Activated naive CD8-positive, alpha-beta T cell treated with anti-CD3 and anti-CD28 coated beads, Interleukin-2, amount 10 ng/mL, durations not matched to agents 7 days and 5 days (primary cell): ENCODE data around the gene ARHGEF10L. TPM values are rescaled to one million over a fixed set of nuclear protein-coding genes. Genes with fewer than 3 reads are reported as not detected.

Experiments used
- ATAC-seq: fragments of 150-1000 bp; cut with Tn5 transposase; one replicate; pipeline ENCODE4 v1.10.0; 2021; ENCODE audit warnings: low read depth, moderate library complexity
- POLR2A ChIA-PET: fragments of 350-600 bp; sonication (Branson Sonifier 250); formaldehyde crosslinking; loops from one replicate; lab custom pipeline; 2021; ENCODE audit warnings: antibody characterized with exemption; lab: Charles Lee
- DNase-seq: peaks from one replicate; pipeline ENCODE4 v3.0.0; 2021
- H3K27ac Mint-ChIP-seq: one replicate; pipeline ENCODE4 v1.8.0; 2022; ENCODE audit warnings: mild to moderate bottlenecking, mixed read lengths
- H3K27me3 Mint-ChIP-seq: one replicate; pipeline ENCODE4 v1.8.0; 2022; ENCODE audit warnings: mild to moderate bottlenecking, moderate library complexity, mixed read lengths
- H3K36me3 Mint-ChIP-seq: one replicate; pipeline ENCODE4 v1.8.0; 2021; ENCODE audit warnings: mild to moderate bottlenecking, mixed read lengths
- H3K4me1 Mint-ChIP-seq: one replicate; pipeline ENCODE4 v1.8.0; 2021; ENCODE audit warnings: mixed read lengths
- H3K4me3 Mint-ChIP-seq: one replicate; pipeline ENCODE4 v1.8.0; 2022; ENCODE audit warnings: mild to moderate bottlenecking, moderate library complexity, mixed read lengths
- H3K9me3 Mint-ChIP-seq: one replicate; pipeline ENCODE4 v1.8.0; 2021; ENCODE audit warnings: mixed read lengths
- total RNA-seq, 2 experiments: library from RNA; stranded (reverse); gene quantifications; one replicate each; pipeline ENCODE4 v1.2.3, GENCODE V29; 2021

ARHGEF10L gene
- total RNA-seq, 2 experiments from 2014 or later, result 0.39 to 0.48 TPM

DNA sequence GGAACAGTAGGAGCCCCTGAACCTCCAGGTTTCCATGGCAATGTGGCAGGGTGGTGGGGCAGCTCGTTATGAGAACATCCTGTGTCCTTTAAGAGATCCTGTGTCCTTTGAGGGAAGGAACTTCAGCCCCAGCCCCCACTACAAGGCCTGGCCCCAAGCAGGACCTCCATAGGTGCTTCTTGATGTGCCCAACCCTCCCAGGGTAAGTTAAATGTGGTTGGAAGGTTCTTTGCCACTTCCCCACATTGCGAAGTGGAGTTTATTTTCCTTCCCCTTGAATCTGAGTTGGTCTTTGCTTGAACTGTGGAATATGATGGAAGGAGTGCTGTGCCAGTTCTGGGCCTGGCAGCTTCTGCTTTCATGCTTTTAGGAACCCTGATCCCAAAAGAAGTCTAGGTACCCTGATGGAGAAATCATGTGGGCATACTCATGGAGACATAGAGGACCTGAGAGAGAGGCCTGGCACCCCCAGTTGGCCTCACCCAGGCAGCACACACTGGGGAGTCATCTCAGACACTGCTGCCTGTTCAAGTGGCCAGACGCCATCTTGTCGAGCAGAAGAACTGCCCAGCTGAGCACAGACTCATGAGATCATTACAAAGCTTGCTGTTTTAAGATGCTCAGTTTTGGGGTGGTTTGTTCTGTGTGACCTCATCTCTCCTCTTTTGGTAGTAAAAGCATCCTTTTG, 171.5 kb downstream of the ARHGEF10L start:
- Mint-ChIP-seq H3K4me3 (no peak overlapping the region), H3K36me3 (no peaks in the 10 kb centered on the region), H3K4me1 (no peaks in the 10 kb centered on the region), H3K27ac (no peak overlapping the region), H3K9me3 (no peaks in the 10 kb centered on the region), H3K27me3 (no peaks in the 10 kb centered on the region)
- POLR2A ChIA-PET, result no interaction called here
- no peak for DNase-seq
- no peak for ATAC-seq

DNA sequence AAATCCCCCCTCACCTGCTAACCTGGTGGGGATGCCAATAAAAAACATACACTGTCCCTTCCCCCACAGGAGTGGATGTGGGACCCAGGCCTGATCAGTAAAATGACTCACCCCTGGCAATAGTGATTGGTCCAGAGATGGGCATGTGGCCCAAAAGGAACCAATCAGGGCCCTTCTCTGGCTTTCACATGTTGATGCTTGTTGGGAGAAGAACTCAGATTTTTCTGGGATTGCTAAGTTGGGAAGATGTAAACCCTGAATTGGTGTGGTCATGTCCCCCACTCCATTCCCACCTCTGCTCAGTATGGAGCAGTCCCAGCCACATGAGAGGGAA, 172.0 kb downstream of the ARHGEF10L start:
- POLR2A ChIA-PET, result no interaction called here

DNA sequence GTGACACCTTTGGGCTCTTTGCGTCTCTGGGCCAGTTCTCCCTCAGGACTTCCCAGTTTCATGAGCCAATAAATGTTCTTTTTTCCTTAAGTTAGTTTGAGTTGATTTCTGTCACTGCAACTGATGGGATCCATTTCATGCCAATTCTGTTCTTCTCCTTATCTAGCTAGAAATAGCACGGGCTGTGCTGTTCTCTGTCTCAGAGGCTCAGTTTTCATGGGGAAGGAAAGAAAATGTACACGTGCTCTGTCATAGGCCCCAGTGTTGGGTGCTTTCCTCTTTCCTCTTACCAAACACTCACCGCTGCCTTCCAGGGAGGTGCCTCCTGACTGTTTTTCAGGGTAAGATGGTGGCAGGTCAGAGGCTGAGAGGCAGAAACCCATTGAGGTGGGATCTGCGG, 172.4 kb downstream of the ARHGEF10L start:
- no peaks in the 10 kb centered on the region for H3K9me3 Mint-ChIP-seq
- no peaks in the 10 kb centered on the region for H3K4me1 Mint-ChIP-seq
- no peaks in the 10 kb centered on the region for H3K27me3 Mint-ChIP-seq
- H3K36me3 Mint-ChIP-seq, result no peaks in the 10 kb centered on the region
- ATAC-seq (no peak), DNase-seq (no peak)
- POLR2A ChIA-PET, result no interaction called here
- no peak overlapping the region for H3K4me3 Mint-ChIP-seq
- no peak overlapping the region for H3K27ac Mint-ChIP-seq

More for the DNA sequence above, 172.0 kb downstream of the ARHGEF10L start:
- Mint-ChIP-seq H3K36me3 (no peaks in the 10 kb centered on the region), H3K4me3 (no peak overlapping the region), H3K9me3 (no peaks in the 10 kb centered on the region), H3K27me3 (no peaks in the 10 kb centered on the region), H3K27ac (no peak overlapping the region), H3K4me1 (no peaks in the 10 kb centered on the region)
- ATAC-seq, result no peak
- no peak for DNase-seq

DNA sequence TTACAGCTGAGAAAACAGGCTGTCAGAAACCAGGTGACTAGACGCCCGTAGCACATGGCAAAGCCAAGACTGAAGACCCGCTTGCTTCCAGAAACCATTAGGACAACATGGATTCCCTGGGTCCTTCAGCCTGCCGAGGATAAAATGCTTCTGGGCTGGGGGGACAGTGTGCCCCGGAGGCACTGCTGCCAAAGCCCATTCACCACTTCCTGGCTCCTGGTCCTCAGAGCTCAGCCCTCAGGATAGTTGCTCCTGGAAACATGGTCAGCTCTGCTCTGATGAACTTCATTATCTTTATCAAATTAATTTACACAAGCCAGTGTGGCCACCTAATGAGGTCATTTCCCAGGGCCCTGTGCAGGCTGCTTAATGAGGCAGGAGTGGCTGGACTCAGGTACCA, 174.5 kb downstream of the ARHGEF10L start:
- Mint-ChIP-seq H3K9me3 (no peaks in the 10 kb centered on the region), H3K4me1 (no peaks in the 10 kb centered on the region), H3K36me3 (no peaks in the 10 kb centered on the region), H3K27me3 (no peaks in the 10 kb centered on the region), H3K4me3 (no peak overlapping the region), H3K27ac (no peak overlapping the region)
- ATAC-seq (no peak), DNase-seq (no peak)
- POLR2A ChIA-PET, result no interaction called here

DNA sequence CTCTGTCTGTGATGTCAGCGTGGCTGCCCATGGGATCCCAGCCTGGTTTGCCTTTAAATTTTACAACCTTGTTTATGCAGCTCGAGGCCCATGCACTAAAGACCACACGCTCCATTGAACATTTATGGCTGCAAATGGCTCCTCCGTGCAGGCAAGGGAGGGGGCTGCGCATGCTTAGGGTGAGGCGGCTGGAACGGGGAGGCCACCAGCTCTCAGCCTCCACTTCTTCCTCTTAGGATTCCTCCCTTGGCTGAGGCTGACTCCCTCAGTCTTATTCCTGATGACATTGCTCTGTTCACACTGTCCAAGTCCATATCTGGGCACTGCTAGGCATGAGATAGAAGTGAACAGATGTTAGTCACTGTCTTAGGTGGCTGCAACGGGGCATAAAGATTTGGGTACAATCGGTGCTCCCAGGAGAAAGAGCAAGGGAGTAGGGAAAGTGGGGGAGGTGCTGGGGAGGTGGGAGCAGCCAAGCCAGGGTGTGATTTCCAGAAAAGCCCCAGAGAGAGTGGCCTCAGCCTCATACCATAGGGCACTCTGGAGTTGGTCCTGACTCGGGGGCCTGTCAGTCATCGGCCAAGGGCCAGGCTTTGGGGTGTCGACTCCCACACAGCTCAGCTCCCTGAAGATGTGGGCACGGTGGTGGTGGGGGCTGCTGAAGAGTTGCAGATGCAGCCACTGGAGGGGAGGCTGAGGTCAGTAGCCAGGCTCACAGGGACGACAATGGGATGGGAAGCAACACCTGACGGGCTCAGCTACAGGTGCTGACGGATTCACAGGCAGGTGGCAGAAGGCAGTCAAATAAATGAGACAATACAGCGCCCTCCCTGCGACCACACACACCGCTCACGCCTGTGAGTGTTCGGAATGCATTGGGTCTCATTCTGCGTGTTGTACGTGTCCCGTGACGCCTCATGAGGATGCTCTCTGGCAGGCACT, 178.4 kb downstream of the ARHGEF10L start:
- no peak overlapping the region for H3K4me3 Mint-ChIP-seq
- H3K9me3 Mint-ChIP-seq, result no peaks in the 10 kb centered on the region
- POLR2A ChIA-PET, result no interaction called here
- H3K27ac Mint-ChIP-seq, result no peak overlapping the region
- H3K4me1 Mint-ChIP-seq, result no peaks in the 10 kb centered on the region
- no peaks in the 10 kb centered on the region for H3K36me3 Mint-ChIP-seq
- ATAC-seq (no peak), DNase-seq (no peak)
- H3K27me3 Mint-ChIP-seq, result no peaks in the 10 kb centered on the region

DNA sequence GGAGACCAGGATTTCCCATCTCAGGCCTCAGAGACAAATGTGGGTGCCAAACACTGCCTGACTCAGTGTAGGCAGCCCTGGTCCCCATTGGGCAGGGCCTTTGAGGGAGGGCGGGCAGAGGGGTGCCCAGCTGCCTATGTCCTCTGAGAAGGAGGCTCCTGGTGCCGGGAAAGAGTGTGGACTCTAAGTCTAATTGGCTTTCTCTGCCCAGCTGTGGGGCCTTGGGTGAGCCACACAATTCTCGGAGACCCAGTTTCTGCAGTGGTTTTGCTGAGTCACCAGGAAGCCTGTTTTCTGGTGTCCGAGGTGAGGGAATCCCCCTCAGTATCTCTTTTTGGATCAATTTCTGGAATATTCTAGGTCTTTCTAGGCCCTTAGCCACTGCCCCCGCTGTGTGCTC, 180.4 kb downstream of the ARHGEF10L start:
- POLR2A ChIA-PET, result no interaction called here
- Mint-ChIP-seq H3K27ac (no peak overlapping the region), H3K4me1 (no peaks in the 10 kb centered on the region), H3K9me3 (no peaks in the 10 kb centered on the region), H3K27me3 (no peaks in the 10 kb centered on the region), H3K4me3 (no peak overlapping the region), H3K36me3 (no peaks in the 10 kb centered on the region)
- ATAC-seq (no peak), DNase-seq (no peak)

DNA sequence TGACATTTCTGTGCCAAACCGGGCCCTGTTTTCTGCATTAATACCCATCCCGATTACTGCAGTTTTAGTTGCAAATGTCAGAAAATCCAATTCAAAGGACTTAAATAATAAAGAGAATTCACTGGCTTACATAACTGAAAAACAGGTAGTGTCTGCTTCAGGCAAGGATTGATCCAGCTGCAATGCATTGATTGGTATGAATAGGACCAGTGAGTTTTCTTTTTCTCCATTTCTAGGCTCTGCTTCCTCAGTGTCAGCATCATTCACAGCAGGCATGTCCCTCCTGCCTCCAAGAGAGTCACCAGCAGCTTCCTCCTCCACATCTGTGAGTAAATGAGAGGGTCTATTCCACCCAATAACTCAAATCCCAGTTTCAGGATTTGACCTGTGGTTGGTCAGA, 181.9 kb downstream of the ARHGEF10L start:
- H3K36me3 Mint-ChIP-seq, result no peaks in the 10 kb centered on the region
- DNase-seq (no peak), ATAC-seq (no peak)
- POLR2A ChIA-PET, result no interaction called here
- no peaks in the 10 kb centered on the region for H3K9me3 Mint-ChIP-seq
- no peak overlapping the region for H3K27ac Mint-ChIP-seq
- H3K4me3 Mint-ChIP-seq, result no peak overlapping the region
- no peaks in the 10 kb centered on the region for H3K4me1 Mint-ChIP-seq
- no peaks in the 10 kb centered on the region for H3K27me3 Mint-ChIP-seq

DNA sequence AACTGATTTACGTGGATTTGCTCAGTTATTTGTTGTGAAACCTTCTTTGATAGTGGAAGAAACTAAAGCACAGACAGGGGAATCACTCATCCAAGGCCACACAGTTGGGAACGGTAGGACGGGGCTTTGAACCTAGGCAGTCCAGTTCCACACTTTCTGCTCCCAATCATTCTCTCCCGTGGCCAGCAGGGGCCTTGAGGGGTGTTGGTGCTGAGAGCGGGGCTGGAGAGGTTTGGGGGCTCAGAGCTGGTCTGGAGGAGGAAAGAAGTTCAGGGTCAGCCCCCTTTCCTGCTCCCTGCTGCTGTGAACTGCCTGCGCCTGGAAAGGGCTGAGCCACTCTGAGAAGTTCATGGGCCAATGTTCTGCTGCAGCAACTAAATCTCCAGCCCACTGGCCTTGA, 184.2 kb downstream of the ARHGEF10L start:
- POLR2A ChIA-PET, result no interaction called here
- H3K27ac Mint-ChIP-seq, result no peak overlapping the region
- H3K36me3 Mint-ChIP-seq, result no peaks in the 10 kb centered on the region
- no peak for ATAC-seq
- no peaks in the 10 kb centered on the region for H3K4me1 Mint-ChIP-seq
- DNase-seq, result no peak
- no peaks in the 10 kb centered on the region for H3K9me3 Mint-ChIP-seq
- no peak overlapping the region for H3K4me3 Mint-ChIP-seq
- no peaks in the 10 kb centered on the region for H3K27me3 Mint-ChIP-seq

DNA sequence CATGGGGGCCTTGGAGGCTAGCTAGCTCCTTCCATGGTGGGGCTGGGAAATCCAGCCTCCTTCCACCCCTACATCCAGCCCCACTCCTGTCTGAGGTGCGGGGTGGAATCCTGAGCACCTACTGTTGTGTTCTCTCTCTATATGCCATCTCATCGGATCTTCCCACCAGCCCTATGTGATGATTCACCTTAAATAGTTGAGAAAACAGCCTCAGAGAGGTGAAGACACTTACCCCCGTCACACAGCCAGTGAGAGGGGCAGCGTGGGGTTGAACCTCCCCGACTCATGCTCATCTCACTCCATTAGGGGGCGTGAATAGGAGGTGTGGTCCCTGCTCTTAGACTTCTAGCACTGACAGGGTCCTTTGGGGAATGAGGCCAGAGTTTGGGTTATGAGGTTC, 184.7 kb downstream of the ARHGEF10L start:
- Mint-ChIP-seq H3K36me3 (no peaks in the 10 kb centered on the region), H3K27ac (no peak overlapping the region), H3K4me1 (no peaks in the 10 kb centered on the region), H3K4me3 (no peak overlapping the region), H3K9me3 (no peaks in the 10 kb centered on the region), H3K27me3 (no peaks in the 10 kb centered on the region)
- POLR2A ChIA-PET, result no interaction called here
- ATAC-seq, result no peak
- DNase-seq, result no peak

DNA sequence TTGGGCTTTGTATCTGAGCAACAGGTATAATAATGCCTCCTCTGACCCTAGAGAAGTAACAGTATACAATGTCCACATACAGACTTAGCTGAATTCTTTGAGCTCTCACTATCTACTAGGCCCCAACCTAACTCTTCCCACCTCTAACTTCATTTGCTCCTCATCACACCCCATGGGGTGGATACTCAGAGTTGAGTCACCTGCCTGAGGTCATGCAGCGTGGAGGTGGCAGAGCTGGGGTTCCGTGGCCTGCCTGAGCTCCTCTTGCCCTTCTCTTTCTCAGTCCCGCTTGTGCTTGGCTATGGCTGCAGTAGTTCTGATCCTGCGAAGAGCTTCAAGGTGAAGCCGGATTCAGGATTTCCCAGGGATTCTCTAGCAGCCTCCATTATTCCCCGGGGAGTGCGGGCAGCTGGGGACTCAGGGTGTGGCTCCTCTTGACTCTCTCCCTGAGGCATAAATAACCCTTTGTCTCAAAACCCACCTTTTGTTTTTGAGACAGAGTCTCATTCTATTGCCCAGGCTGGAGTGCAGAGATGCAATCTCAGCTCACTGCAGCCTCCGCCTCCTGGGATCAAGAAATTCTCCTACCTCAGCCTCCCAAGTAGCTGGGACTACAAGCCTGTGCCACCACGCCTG, 185.7 kb downstream of the ARHGEF10L start:
- Mint-ChIP-seq H3K9me3 (no peaks in the 10 kb centered on the region), H3K36me3 (no peaks in the 10 kb centered on the region), H3K27ac (no peak overlapping the region), H3K4me1 (no peaks in the 10 kb centered on the region), H3K27me3 (no peaks in the 10 kb centered on the region), H3K4me3 (no peak overlapping the region)
- ATAC-seq (no peak), DNase-seq (no peak)
- POLR2A ChIA-PET, result no interaction called here

DNA sequence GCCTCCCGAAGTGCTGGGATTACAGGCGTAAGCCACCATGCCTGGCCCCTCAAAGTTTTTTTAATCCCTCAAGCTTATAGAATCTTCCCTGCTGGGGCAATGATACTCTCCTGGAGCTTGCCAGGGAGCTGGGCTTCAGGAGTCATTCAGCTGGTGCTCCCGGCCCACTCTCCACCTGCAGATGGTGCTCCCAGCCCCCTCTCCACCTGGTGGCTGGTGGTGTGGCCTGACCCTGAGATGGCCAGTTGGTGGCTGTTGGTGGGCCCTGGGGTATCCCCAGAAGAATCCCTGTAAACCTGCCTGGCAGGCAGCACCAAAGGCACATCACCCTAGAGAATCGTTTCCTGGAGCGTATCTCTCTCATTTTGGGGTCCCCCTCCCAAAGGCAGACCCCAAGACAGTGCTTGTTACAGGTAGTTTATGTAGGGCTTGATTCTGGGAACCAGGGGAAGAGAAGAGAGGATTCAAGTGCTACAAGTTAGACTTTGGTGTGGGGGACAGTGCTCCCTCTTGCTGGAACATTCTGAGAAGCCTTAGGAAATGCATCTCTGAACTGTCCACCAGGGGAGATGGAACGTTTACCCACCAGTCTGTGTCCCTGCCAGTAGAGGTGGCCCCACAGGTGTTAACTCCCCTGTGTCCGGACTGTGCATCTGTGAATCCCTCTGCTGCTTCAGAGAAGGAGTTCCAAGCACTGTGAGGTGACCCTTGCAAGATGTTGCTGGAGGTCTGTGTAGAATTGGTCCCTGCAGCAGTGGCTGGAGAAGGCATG, 186.5 kb downstream of the ARHGEF10L start:
- Mint-ChIP-seq H3K4me3 (no peak overlapping the region), H3K36me3 (no peaks in the 10 kb centered on the region), H3K27ac (no peak overlapping the region), H3K9me3 (no peaks in the 10 kb centered on the region), H3K4me1 (no peaks in the 10 kb centered on the region), H3K27me3 (no peaks in the 10 kb centered on the region)
- no peak for DNase-seq
- POLR2A ChIA-PET, result no interaction called here
- ATAC-seq, result no peak

DNA sequence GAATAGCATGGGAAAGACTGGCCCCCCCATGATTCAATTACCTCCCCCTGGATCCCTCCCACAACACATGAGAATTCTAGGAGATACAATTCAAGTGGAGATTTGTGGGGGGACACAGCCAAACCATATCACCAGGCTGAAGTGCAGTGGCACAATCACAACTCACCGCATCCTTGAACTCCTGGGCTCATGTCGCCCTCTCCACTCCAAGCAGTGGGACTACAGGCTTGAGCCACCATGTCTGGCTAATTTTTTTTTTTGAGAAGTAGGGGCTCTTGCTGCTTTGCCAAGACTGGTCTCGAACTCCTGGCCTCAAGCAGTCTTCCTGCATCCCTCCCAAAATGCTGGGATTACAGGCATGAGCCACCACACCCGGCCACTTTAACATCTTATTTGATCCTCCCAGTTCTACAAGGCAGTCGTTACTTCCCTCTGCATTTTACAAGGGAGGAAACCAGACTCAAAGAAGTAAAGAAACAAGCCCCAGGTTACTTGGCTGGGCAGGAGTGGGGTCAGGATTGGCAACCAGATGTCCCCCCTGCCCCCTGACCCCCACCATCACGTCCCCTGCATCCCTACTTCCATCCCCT, 188.7 kb downstream of the ARHGEF10L start:
- no peak overlapping the region for H3K4me3 Mint-ChIP-seq
- ATAC-seq (no peak), DNase-seq (no peak)
- no peaks in the 10 kb centered on the region for H3K27me3 Mint-ChIP-seq
- POLR2A ChIA-PET, result no interaction called here
- H3K36me3 Mint-ChIP-seq, result no peaks in the 10 kb centered on the region
- H3K27ac Mint-ChIP-seq, result no peak overlapping the region
- no peaks in the 10 kb centered on the region for H3K9me3 Mint-ChIP-seq
- H3K4me1 Mint-ChIP-seq, result no peaks in the 10 kb centered on the region

DNA sequence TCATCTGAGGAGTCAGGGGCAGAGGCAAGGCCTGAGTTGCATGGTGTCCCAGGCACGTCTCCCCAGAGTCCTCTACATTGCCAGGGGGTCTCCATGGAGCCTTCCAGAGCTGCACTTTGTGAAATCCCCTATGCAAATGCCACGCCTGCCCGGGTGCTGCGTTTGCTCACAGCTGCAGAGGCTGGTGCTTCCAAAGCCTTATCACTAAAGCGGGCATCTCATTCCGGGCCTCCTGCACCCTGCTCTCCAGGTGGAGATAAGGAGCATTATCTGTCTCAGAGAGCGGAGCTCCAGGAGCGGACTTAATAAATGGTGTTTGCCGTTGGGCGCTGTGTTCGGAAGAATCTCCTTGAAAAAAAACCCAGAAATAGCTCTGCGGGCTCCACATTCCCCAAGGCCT, 189.8 kb downstream of the ARHGEF10L start:
- no peak overlapping the region for H3K27ac Mint-ChIP-seq

More for the DNA sequence above, 189.8 kb downstream of the ARHGEF10L start:
- POLR2A ChIA-PET, result no interaction called here
- Mint-ChIP-seq H3K4me1 (no peaks in the 10 kb centered on the region), H3K27me3 (no peaks in the 10 kb centered on the region), H3K36me3 (no peaks in the 10 kb centered on the region), H3K4me3 (no peak overlapping the region), H3K9me3 (no peaks in the 10 kb centered on the region)
- DNase-seq (no peak), ATAC-seq (no peak)
